Breast epithelium (tissue), 3 donors: ENCODE measurements around the gene ADGRA1.

Experiments
- POLR2A ChIP-seq: fragments of 450-650 bp; IDR thresholded peaks from one replicate; pipeline ENCODE4 v1.6.1; 2016; ENCODE audit warnings: antibody characterized with exemption, mild to moderate bottlenecking, moderate library complexity
- POLR2AphosphoS5 ChIP-seq, 3 donors: sonication (generic); formaldehyde crosslinking; IDR thresholded peaks; one replicate each; pipeline ENCODE4 v1.6.1; 2017; ENCODE audit warnings: antibody characterized with exemption in 3 of 3
- TF ChIP-seq, protein P1 (sequence below), 3 donors: fragments of 450-650 bp; IDR thresholded peaks; one replicate each; pipeline ENCODE4 v1.5.1; 2016 to 2017; ENCODE audit warnings: antibody characterized with exemption in 3 of 3, mild to moderate bottlenecking in 3 of 3, moderate library complexity in 3 of 3

GRCh38 chr10:133055470-133055869, 32.3 kb upstream of the ADGRA1 start:
- TF ChIP-seq POLR2A = no peak
- TF ChIP-seq, protein P1, sequence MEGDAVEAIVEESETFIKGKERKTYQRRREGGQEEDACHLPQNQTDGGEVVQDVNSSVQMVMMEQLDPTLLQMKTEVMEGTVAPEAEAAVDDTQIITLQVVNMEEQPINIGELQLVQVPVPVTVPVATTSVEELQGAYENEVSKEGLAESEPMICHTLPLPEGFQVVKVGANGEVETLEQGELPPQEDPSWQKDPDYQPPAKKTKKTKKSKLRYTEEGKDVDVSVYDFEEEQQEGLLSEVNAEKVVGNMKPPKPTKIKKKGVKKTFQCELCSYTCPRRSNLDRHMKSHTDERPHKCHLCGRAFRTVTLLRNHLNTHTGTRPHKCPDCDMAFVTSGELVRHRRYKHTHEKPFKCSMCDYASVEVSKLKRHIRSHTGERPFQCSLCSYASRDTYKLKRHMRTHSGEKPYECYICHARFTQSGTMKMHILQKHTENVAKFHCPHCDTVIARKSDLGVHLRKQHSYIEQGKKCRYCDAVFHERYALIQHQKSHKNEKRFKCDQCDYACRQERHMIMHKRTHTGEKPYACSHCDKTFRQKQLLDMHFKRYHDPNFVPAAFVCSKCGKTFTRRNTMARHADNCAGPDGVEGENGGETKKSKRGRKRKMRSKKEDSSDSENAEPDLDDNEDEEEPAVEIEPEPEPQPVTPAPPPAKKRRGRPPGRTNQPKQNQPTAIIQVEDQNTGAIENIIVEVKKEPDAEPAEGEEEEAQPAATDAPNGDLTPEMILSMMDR (IDR thresholded peaks at IDR 0.05) = no peak
- no peak for TF ChIP-seq POLR2AphosphoS5 (IDR thresholded peaks at IDR 0.05)
